GM19438 (cell line): ENCODE measurements around the gene PLVAP.

Experiments used
- ATAC-seq: cut with Tn5 transposase; IDR thresholded peaks from one replicate; pipeline ENCODE4 v1.9.1; 2021; ENCODE audit warnings: low read depth; ENCODE audit not compliant: unreplicated experiment

Gene PLVAP

DNA sequence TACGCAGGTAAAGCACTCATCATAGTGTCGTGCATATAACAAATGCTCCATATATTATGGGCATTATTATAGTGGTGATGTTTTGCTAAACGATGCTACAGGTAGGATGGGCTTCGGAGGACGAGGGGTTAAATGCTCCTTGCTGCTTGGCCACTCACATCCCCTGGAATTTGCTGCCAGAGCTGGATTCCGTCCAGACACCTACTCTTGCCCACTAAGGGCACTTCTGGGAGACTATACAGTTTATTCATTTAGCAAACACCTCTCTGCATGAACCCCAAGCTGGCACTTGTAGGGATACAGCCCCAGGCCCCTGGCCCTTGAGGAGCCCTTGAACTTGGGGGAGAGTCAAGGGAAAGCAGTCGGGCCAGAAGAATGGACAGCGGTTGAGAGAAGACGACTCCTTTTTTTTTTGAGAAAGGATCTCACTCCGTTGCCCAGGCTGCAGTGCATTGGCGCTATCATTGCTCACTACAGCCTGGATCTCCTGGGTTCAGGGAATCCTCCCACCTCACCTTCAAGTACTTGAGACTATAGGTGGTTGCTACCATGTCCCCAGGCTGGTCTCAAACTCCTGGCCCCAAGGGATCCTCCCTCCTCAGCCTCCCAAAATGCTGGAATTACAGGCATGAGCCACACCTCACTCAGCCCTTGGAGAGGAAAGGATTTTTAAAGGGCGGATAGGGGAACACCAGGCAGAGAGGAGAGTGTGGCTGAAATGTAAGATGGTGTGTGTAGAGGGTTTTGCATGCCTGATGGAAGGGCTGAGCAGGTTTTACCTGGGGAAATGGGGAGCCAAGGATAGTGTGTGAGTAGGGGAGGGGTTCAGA is 72.5 kb downstream of the PLVAP start:
- ATAC-seq = no peak

DNA sequence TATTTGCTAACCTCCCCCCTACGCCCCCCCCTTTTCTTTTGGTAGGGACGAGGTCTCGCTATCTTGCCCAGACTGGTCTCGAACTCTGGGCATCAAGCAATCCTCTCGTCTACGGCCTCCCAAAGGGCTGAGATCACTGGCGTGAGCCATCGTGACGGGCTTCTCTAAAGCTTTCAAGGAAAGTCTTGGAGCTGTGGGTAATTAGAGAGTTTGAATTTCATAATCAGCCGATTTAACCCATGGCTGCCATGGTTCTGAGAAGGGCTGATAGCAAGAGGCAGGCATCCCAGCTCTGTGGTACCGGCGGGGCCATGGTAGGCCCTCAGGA is 73.2 kb downstream of the PLVAP start:
- no peak for ATAC-seq

DNA sequence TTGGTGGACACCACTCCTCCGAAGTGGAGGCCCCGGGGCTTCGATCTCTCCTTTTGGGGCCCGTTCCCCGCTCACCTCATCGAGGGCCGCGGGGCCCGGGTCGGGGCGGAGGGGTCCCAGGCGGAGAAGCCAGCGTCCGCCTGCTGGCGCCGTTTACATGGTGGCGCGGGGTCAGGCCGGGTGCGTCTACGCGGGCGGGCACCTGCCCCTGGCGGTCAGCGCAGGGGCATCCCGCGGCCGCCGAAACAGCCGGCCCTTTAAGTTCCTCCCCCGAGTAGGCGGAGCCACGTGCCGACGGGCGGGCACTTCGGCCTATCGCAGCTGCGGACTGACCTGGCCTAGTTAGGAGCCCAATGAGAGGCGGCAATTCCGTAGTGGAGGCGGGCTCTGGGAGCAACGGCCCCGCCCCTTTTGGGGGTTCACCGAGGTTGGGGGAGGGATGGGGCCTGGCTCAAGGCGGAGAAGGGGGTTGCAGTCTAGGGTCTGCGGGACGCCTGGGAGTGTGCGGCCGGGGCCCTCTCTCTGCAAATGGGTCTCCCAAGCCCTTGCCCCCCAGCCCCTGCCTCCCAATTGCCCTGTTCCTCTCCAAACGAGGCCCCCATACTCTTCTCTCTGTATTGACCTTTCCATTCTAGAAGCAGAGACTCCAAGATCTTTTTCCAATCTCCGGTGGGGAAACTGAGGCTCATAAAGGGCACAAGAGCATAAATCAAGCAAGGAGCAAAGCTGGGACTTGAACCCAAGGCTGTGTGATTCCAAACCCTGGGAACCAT is 73.8 kb downstream of the PLVAP start, which contains the start of gene ABHD8:
Gene ABHD8, minus strand, starts transcription at position 259 of the 773 bp plus-strand sequence. CDS start 1,809 bp downstream, outside the sequence.
- peak; percentile 55 for ATAC-seq

GRCh38 chr19:17302391-17303166 is 74.6 kb downstream of the PLVAP start:
- ATAC-seq = no peak
